ENCODE data around the gene ZCCHC7.

- TF ChIP-seq CTCF (IDR thresholded peaks at IDR 0.05; ENCODE audit: control extremely low read depth in 1 of 3, insufficient read depth in 1 of 3, low read depth in 1 of 3, low read length in 3 of 3), result no peak
- TF ChIP-seq POLR2AphosphoS5 (IDR thresholded peaks at IDR 0.05; ENCODE audit: low read depth, low read length), result no peak
- no peak for TF ChIP-seq CBX5 (IDR thresholded peaks at IDR 0.05; ENCODE audit: low read depth, low read length)
- no peak for TF ChIP-seq ATF3 (IDR thresholded peaks at IDR 0.05; ENCODE audit: insufficient read depth, low read depth, low read length)
- no peak for TF ChIP-seq POLR2A (IDR thresholded peaks at IDR 0.05; ENCODE audit: control extremely low read depth in 1 of 2, low read depth in 2 of 2, low read length in 2 of 2)
- no peak for TF ChIP-seq EZH2 (IDR thresholded peaks at IDR 0.05; ENCODE audit: low read depth, low read length, severe bottlenecking)
- no peak for TF ChIP-seq E2F6 (IDR thresholded peaks at IDR 0.05)
- TF ChIP-seq SIX5 (IDR thresholded peaks at IDR 0.05; ENCODE audit: low read depth, low read length), result no peak
- no peak for TF ChIP-seq RNF2 (IDR thresholded peaks at IDR 0.05; ENCODE audit: borderline replicate concordance, low read depth, low read length, missing control alignments, poor library complexity, severe bottlenecking)
- TF ChIP-seq USF2 (IDR thresholded peaks at IDR 0.05; ENCODE audit: low read length), result no peak
- TF ChIP-seq ATF2 (IDR thresholded peaks at IDR 0.05; ENCODE audit: low read length), result no peak
- no peak for TF ChIP-seq RFX5 (IDR thresholded peaks at IDR 0.05; ENCODE audit: borderline replicate concordance, low read depth, low read length)
- TF ChIP-seq MAX (IDR thresholded peaks at IDR 0.05), result no peak
- no peak for TF ChIP-seq TCF12 (IDR thresholded peaks at IDR 0.05; ENCODE audit: low read depth, low read length)
Measured at GRCh38 chr9:37271679-37272078, 151.3 kb downstream of the ZCCHC7 start.
